Cardiac muscle cell (in vitro differentiated cells and primary cell): ENCODE data around the gene GRID1. TPM values are rescaled to one million over a fixed set of nuclear protein-coding genes. Genes with fewer than 3 reads are reported as not detected.
A peak's percentile ranks its signal among the peaks of the same experiment; 100 is the strongest.

ENCODE experiments used
- DNase-seq, 2 donors: peaks; one replicate each; pipeline versions ENCODE4 v3.0.0 to v3.0.0-alpha.2; 2010 to 2017; ENCODE audit warnings: low read depth in 1 of 2, low spot score in 1 of 2
- H3K27ac ChIP-seq: fragments of 200-600 bp; sonication (generic); 2 replicates; pipeline ENCODE4 v1.5.1; 2016
- H3K27me3 ChIP-seq: fragments of 200-600 bp; sonication (generic); 2 replicates; pipeline ENCODE4 v1.6.0; 2016; ENCODE audit warnings: control low read depth
- H3K36me3 ChIP-seq: fragments of 200-600 bp; sonication (generic); 2 replicates; pipeline ENCODE4 v1.5.1; 2016; ENCODE audit warnings: control low read depth
- H3K4me1 ChIP-seq: fragments of 200-600 bp; sonication (generic); 2 replicates; pipeline ENCODE4 v1.8.1; 2017; ENCODE audit warnings: low read depth, mild to moderate bottlenecking, mixed run types
- H3K4me3 ChIP-seq: fragments of 200-600 bp; sonication (generic); 2 replicates; pipeline ENCODE4 v1.5.1; 2016; ENCODE audit warnings: mild to moderate bottlenecking
- H3K9me3 ChIP-seq: fragments of 200-600 bp; sonication (generic); 2 replicates; pipeline ENCODE4 v1.5.1; 2017; ENCODE audit warnings: low read depth, mild to moderate bottlenecking, control low read depth
- polyA plus RNA-seq: library from polyadenylated mRNA; unstranded; fragments of >200 nt; fragmentation: Nextera tagmentation; extraction: Ambion mirVana; gene quantifications from 2 replicates; pipeline ENCODE4 v1.2.1, GENCODE V29; 2016
- total RNA-seq: library from RNA; depleted of rRNA; stranded (reverse); fragments of >200 nt; gene quantifications from 2 replicates; pipeline ENCODE4 v1.2.3, GENCODE V29; 2016
- TF ChIP-seq, protein P1 (sequence below): IDR thresholded peaks from 2 replicates; pipeline ENCODE4 v1.5.1; 2012; ENCODE audit warnings: low read depth, mild to moderate bottlenecking, low read length

The GRID1 gene
- total and polyA plus RNA-seq, 2 experiments from 2014 or later = 1.5 to 1.6 TPM

DNA sequence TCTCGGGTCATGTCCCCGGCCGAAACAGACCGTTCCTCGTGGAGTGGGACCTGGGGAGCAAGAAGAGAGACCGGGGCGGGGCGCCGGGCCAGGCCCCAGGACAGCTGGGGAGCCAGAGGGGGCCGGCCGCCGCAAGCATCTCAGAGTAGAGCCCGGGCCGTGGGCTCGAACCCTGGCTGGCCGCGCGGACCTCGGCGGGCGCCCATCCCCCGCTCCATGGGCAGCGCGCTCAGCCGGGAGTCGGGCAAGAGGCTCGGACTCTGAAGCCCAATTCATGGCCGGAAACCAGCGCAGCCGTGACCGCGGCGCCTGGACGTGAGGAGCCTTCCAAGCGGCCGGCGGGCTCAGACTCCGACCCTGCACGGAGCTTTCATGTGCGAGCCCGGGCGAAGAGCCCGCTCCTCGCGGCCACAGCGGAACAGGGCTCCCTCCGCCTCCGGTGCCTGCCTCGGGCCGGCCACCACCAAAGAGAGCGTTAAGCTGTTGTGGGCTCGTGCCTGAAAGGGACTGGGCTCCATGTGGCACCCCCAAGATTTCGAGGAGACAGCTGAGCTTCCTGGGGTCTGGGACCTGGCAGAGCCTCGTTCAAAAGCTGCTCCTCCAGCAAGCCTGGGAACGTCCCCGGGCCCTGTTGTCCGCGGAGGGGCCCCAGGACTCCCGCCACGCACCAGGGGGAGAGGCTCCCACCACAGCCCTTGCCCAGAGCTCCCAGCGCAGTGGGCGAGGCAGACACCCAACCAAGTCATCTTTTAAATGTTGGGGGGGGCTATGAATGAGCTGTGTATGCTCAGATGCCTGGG is 757 bp upstream of the GRID1 start:
- Histone ChIP-seq H3K9me3 (no peaks in the 10 kb centered on the region), H3K36me3 (no peaks in the 10 kb centered on the region), H3K4me1 (peaks cover 5% of the 10 kb centered on the region), H3K4me3 (peak overlapping the region; percentile 54), H3K27ac (no peak overlapping the region), H3K27me3 (peaks cover 98% of the 10 kb centered on the region)
- peak; percentile 24 to 32 for DNase-seq
- TF ChIP-seq, protein P1, sequence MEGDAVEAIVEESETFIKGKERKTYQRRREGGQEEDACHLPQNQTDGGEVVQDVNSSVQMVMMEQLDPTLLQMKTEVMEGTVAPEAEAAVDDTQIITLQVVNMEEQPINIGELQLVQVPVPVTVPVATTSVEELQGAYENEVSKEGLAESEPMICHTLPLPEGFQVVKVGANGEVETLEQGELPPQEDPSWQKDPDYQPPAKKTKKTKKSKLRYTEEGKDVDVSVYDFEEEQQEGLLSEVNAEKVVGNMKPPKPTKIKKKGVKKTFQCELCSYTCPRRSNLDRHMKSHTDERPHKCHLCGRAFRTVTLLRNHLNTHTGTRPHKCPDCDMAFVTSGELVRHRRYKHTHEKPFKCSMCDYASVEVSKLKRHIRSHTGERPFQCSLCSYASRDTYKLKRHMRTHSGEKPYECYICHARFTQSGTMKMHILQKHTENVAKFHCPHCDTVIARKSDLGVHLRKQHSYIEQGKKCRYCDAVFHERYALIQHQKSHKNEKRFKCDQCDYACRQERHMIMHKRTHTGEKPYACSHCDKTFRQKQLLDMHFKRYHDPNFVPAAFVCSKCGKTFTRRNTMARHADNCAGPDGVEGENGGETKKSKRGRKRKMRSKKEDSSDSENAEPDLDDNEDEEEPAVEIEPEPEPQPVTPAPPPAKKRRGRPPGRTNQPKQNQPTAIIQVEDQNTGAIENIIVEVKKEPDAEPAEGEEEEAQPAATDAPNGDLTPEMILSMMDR = no peak

DNA sequence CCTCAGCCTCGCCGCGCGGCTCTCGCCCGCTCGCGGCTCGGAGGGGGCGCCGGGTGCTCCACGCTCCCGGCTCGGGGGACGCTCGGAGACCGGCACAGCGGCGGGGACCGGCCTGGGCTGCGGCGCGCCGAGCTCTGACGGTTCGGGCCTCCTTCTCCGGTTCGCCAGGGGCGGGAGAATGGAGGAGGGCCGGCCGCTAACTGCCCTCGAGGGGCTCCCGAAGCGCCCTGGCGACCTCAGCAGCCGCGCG is 232 bp upstream of the GRID1 start:
- H3K27me3 ChIP-seq = peaks cover 97% of the 10 kb centered on the region

DNA sequence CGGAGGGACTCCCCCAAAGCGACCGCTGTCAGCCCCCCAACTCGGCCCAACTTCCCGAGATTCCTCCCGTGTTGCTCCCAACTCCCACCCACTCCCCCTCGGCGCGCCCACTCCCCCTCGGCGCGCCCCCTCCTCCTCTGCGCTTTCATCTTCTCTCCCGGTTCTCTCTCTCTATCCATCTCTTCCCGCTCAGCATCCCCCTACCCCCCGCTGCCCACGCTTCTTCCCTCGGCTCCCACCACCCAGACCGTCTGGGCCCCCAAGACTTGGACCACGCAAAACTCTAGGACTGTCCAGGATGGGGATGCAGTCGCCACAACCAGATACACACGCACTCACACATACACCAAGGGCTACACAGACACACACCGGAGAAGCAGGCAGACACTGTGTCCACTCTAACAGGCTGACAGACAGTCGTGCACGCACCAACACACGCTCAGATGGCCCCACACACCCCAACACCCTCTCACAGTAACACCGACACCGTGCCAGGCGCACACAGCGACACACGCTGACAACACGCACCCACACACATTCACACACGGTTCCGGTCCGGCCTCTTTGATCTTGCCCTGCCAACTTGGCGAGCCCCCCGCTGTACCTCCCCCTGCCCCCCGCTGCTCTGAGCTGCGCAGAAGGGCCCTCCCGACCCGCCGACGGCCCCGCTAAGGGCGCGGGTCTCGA is 1.1 kb downstream of the GRID1 start:
- H3K4me3 ChIP-seq = peak overlapping the region; percentile 54
- H3K36me3 ChIP-seq = no peaks in the 10 kb centered on the region
- DNase-seq = no peak
- peaks cover 14% of the 10 kb centered on the region for H3K4me1 ChIP-seq
- H3K9me3 ChIP-seq = no peaks in the 10 kb centered on the region
- peaks cover 83% of the 10 kb centered on the region for H3K27me3 ChIP-seq
- H3K27ac ChIP-seq = no peak overlapping the region
- TF ChIP-seq, protein P1 = no peak

More for the DNA sequence above, 232 bp upstream of the GRID1 start:
- no peak for DNase-seq
- no peak overlapping the region for H3K27ac ChIP-seq
- H3K4me1 ChIP-seq = peaks cover 5% of the 10 kb centered on the region
- H3K4me3 ChIP-seq = peak overlapping the region; percentile 54
- TF ChIP-seq, protein P1 = no peak
- H3K9me3 ChIP-seq = no peaks in the 10 kb centered on the region
- H3K36me3 ChIP-seq = no peaks in the 10 kb centered on the region

DNA sequence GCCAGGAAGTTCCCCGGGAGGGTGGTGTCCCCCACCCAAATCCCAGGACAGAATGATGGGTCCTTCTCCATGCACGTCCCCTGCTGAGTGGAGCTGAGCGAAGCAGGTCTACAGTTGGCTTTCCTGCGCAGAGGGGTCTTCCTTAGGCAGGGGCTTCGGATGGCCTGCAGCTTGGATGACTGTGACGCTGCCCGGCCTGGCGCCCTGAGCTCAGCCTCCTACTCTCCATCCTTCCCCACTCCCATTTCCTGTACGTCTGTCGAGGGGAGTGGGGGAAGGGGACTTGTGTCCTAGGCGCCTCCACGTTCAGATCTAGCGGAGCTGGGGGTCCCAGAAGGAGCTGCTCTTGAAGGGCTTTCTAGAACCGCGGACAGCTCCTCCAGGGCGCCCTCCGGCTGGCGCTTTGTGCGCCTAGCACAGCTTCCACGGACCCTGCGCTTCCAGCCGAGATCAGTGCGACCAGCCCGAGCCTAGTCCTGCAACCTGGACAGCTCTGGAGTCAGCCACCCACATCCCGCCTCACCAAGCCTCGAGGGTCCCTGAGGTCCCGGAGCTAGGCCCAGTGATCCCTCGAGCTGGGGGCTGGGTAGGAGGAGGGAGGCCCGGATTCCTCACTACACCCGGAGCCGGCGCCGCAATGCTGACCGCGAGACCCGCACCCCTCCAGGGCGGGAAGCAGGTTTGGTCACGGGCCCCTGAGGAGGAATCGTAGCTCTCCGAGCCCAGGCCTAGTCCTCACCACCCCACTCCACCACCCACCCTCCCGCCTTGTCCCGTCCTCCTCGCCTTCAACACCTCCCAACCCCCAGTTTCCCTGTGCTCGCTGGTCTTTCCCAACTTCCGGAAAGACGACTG is 1.9 kb downstream of the GRID1 start:
- H3K27me3 ChIP-seq = peaks cover 75% of the 10 kb centered on the region

More for the DNA sequence above, 1.9 kb downstream of the GRID1 start:
- no peak overlapping the region for H3K27ac ChIP-seq
- DNase-seq = peak; percentile 20 to 59
- no peaks in the 10 kb centered on the region for H3K36me3 ChIP-seq
- H3K9me3 ChIP-seq = no peaks in the 10 kb centered on the region
- peaks cover 16% of the 10 kb centered on the region for H3K4me1 ChIP-seq
- H3K4me3 ChIP-seq = peak overlapping the region; percentile 54
- TF ChIP-seq, protein P1 = no peak
